C4-2B (cell line): ENCODE results near the gene TMEM270.

Experiments
- ZFX ChIP-seq: fragments of 450-650 bp; IDR thresholded peaks from 2 replicates; pipeline ENCODE4 v1.6.1; 2017
- TF ChIP-seq, protein P1 (sequence below): fragments of 450-650 bp; conservative IDR thresholded peaks from 2 replicates; pipeline ENCODE4 v1.5.1; 2017; ENCODE audit warnings: mild to moderate bottlenecking

DNA sequence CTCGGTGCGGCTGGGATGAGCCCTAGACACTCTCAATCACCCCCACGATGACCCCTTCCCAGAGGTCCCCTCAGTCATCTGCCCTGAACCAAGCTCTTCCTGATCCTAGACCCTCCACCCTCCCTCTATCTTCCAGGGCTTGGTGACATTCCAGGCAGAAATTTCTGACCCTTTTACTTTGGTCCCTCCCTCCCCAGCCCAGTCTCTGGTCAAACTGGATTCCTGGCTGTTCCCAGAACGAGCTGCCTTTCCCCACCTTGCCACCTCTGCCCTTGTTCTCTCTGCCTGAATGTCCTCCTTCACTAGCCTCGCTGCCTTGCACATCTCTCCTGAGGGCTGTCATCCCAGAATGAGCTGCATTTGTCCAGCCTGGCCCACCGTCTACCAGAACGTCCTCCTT is 31.5 kb upstream of the TMEM270 start:
- TF ChIP-seq, protein P1, sequence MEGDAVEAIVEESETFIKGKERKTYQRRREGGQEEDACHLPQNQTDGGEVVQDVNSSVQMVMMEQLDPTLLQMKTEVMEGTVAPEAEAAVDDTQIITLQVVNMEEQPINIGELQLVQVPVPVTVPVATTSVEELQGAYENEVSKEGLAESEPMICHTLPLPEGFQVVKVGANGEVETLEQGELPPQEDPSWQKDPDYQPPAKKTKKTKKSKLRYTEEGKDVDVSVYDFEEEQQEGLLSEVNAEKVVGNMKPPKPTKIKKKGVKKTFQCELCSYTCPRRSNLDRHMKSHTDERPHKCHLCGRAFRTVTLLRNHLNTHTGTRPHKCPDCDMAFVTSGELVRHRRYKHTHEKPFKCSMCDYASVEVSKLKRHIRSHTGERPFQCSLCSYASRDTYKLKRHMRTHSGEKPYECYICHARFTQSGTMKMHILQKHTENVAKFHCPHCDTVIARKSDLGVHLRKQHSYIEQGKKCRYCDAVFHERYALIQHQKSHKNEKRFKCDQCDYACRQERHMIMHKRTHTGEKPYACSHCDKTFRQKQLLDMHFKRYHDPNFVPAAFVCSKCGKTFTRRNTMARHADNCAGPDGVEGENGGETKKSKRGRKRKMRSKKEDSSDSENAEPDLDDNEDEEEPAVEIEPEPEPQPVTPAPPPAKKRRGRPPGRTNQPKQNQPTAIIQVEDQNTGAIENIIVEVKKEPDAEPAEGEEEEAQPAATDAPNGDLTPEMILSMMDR = no peak
- TF ChIP-seq ZFX = no peak
